ENCODE results near the gene LRP1B. TPM values are rescaled to one million over a fixed set of nuclear protein-coding genes. Genes with fewer than 3 reads are reported as not detected.

LRP1B gene
- total and polyA plus RNA-seq, 2 of the 8 experiments (the other 6 are each of a cell fraction or from before 2014, with no cell fraction given): 0.03 TPM; not detected in 1

- TF ChIP-seq RNF2 (IDR thresholded peaks at IDR 0.05; ENCODE audit: borderline replicate concordance, low read depth, low read length, missing control alignments, poor library complexity, severe bottlenecking) (no peak), NRF1 (IDR thresholded peaks at IDR 0.05; ENCODE audit: low read depth, low read length) (no peak), ASH2L (IDR thresholded peaks at IDR 0.05; ENCODE audit: low read length) (no peak), TAF7 (optimal IDR thresholded peaks at IDR 0.05; ENCODE audit: borderline replicate concordance, low read depth, low read length) (no peak), CBX8 (IDR thresholded peaks at IDR 0.05; ENCODE audit: borderline replicate concordance, low read depth, low read length) (no peak), KDM1A (IDR thresholded peaks at IDR 0.05; ENCODE audit: borderline replicate concordance, low read length) (no peak), BRCA1 (IDR thresholded peaks at IDR 0.05; ENCODE audit: low read depth, low read length) (no peak)
Observed at GRCh38 chr2:141710589-141711239, 420.1 kb downstream of the LRP1B start (continued).

All from H1 (cell line).